Endometrial microvascular endothelial cells (primary cell): ENCODE measurements around the gene IRF9. TPM values are rescaled to one million over a fixed set of nuclear protein-coding genes. Genes with fewer than 3 reads are reported as not detected.

Experiments
- in situ Hi-C: cut with HindIII; loops from 2 replicates; pipeline ENCODE4 v1.10.0; 2017; ENCODE audit warnings: low sequenced_read_pairs, low pct_unique_long_range_greater_than_20kb; ENCODE audit errors: inconsistent ontology term
- total RNA-seq: library from RNA; depleted of rRNA; stranded (reverse); fragments of >200 nt; gene quantifications from one replicate; pipeline ENCODE4 v1.2.3, GENCODE V29; 2015; ENCODE audit errors: inconsistent ontology term

The IRF9 gene, protein sequence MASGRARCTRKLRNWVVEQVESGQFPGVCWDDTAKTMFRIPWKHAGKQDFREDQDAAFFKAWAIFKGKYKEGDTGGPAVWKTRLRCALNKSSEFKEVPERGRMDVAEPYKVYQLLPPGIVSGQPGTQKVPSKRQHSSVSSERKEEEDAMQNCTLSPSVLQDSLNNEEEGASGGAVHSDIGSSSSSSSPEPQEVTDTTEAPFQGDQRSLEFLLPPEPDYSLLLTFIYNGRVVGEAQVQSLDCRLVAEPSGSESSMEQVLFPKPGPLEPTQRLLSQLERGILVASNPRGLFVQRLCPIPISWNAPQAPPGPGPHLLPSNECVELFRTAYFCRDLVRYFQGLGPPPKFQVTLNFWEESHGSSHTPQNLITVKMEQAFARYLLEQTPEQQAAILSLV
- 45.2 TPM for total RNA-seq

DNA sequence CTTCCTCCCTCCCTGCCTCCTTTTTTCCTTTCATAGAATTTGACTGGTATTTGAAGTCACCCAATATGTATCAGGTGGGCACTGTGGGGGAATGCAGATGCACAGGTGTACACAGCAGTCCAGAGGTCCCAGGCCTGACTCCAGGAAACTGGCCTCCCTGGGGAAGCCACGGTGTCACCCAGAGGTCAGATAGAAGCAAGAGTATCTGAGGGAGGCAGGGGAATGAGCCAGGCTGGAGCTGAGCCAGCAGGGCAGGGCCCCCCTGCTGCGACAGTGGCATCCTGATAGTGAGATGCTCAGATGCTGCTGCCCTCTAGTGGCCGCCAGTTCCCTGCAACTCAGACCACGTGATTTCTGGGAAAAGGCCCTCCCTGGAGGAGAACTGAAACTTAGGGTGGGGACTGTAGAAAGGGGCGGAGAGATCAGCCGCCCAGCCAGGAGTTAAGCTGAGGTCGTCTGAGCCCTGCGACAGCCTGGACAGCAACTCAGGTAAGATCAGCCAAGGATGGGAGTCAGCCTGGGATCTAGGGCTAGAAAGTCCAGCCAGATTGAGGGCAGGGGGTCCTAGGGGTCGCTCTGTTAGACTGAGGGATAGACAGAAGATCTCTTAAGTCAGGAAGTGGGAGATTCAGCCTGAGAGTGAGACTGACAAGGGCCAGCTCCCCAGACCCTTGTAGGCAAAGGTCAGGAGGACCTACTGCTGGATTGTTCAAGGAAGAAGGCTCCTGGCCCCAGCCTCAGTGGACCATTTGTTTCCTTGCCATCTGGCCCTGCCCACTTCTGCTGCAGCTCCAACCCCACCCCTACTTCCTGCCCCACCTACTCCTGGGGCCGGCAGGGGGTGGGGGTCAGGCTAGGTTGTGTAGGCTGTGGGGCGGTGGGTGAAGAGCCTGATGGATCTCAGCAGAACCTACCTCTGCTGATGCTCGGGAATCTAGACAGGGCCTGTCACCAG lies at the start of gene IRF9:
Gene IRF9, plus strand, starts transcription at position 416 of the 955 bp plus-strand sequence. CDS start 880 bp downstream, outside the sequence.
- in situ Hi-C loops, result no loop called here

DNA sequence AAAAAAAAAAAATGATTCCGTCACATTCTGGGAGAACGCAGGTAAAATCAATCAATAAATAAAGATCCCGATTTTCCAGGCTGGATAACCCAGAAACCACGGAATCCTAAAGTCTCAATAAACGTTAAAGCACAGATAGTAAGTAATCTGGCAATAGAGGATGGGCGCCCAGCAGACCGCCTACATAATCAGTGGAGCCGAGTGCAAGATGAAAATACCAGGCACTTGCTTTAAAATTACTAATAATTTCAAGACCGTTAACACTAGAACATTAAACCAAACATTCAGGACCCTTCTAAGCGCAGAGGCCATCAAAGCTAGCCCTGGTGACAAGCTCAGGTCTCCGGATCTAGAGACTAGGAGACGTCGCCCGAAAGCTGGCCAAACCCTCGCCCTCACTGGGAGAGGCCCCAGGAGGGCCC lies 47.7 kb upstream of the IRF9 start:
- in situ Hi-C loops, result no loop called here

DNA sequence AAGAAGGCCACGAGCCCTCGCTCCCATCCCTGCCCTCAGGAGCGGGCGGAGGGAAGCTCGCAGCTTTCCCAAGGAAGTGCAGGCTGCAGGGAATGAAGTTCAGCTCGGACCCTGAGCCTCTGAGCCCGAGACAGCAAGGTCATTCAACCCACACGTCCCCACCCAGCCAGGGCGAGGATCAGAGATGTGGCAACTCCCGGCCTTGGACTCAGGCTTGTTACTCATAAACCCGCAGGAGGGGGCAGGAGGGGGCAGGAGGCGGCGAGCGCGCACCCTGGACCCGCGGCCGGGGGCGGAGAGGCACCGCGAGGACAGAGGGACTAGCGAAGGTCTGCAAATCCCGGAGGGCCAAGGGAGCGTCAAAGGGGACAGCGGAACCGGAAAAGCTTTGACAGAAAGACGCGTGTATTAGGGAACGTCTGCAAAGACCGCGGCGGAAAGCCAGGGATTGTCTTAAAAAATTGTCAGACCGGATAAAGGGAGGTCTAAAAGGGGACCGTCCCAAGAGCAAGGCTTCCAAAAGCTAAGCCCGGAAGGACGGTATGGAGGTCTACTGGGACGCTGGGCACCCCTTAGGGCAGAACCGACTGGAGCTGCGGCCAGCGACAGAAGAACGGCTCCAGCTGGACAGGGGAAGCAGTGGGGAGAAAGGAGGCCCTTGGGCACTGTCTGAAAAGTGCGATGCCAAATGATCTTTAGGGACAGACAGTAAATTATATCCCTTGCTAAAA lies 47.1 kb upstream of the IRF9 start:
- in situ Hi-C loops, result no loop called here

DNA sequence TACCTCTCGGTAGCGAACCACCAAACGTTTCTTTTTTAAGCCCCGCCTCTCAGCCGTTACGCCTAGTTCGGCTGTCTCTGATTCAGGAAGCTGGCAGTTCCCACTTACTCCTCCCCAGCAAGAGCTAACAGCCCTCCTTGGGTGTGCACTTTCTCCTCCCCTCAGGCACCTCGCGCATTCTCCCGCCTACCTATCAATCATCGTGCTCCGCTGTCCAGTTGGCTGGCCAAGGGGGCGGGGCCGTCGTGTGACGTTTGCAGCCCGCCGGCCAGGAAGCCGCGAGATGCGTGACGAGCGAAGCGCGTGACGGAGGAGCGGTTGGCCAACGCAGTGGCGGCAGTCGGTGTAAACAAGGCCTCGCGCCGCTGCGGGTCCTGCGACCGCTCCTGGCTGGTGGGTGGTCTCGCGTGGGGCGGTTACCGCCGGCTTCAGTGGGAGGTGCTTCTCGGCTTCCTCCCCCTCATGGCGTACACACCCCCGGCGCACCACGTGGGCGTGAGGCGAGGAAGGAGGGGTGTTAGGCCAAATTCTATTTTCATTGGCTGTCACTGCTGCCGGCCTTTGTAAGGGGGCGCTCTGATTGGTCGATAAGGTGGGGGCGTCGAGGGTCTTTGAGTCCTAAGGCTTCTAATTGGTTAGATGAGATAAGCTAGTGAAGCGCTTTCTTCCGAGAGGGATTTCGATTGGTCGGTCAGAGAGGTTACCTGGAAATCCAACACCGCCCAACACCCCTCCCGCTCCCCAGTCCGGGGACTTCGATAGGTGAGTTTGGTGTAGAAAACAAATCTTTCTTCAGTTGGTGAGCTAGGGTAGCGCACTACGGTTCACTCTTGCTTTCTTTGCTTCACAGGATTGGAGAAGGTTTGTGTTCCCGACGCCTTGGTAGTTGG lies 46.3 kb upstream of the IRF9 start, which contains the start of the genes DCAF11 and NRL:
Gene DCAF11, plus strand, starts transcription at position 246 of the 890 bp plus-strand sequence. CDS start 818 bp downstream, outside the sequence.
Gene NRL, minus strand, starts transcription at position 418 of the 890 bp plus-strand sequence. CDS start 32,101 bp downstream, outside the sequence.
- in situ Hi-C loops, result no loop called here

DNA sequence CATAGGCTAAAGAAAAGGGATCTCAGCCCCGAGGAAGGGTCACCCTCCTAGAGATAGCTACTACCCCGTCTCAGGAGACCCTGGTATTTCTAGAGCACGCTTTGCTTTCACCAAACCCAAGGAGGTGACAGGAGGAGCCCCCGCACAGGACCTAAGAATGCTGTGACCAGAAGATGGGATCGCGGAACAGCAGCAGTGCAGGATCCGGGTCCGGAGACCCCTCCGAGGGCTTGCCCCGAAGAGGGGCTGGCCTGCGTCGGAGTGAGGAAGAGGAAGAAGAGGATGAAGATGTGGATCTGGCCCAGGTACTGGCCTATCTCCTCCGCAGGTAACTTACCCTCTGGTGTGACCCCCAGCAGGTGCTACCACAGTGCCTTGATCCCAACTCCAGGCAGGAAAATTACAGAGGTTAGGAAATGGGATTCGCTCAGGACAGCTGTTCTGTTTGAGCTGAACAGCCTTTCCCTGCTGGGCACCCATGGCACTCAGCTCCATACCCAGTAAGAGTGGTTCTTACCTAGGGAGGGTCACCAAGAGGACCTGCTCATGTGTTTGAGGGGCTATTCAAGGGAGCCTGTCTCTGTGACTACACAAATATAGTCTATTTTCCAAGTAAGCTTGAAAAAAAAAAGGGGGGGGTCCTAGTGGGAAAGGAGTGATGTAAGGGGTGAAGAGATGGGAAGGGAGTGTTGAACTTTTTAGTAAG lies 45.5 kb upstream of the IRF9 start:
- in situ Hi-C loops, result no loop called here

DNA sequence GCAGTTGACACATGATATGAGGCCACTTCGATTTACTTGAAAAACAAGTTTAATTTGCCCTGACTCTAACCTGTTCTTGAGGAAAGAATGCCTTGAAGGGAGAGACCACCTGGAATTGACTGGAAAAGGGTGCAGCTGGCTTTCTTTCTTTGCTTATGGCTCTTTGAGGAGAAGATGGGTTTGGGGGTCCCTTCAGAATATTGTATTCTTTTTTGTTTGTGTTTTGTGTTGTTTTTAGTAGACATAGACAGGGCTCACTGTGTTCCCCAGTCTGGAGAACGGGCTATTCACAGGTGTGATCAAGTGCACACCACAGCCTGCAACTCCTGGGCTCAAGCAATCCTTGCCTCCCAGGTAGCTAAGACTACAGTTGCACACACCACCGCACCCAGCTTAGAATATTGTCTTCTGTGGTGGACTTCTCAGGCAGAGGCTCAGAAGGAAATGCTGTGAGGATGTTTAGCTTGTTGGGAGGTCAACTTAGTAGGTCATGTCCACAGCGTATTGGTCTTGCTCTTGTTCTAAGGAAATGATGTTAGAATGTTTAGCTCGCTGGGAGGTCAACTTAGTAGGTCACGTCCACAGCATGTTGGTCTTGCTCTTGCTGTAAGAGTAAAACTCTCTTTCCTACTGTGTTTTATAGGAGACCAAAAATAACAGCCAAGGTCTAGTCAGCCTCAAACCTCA lies 44.8 kb upstream of the IRF9 start:
- in situ Hi-C loops, result no loop called here

DNA sequence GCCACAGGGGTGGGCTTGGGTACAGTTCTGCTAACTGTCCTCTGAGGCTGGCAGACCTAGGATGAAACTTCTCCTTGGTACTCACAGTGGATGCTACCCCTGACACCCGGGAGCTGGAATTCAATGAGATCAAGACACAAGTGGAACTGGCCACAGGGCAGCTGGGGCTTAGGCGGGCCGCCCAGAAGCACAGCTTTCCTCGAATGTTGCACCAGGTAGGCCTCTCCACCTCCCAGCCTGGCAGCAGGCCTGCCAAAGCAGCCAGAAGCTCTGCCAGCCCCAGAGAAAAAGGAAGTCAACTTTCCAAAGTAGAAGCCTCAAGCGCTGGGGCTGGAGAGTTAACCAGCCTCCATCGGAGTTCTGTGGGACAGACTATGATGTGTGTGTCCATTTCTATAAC lies 43.9 kb upstream of the IRF9 start:
- in situ Hi-C loops, result no loop called here

DNA sequence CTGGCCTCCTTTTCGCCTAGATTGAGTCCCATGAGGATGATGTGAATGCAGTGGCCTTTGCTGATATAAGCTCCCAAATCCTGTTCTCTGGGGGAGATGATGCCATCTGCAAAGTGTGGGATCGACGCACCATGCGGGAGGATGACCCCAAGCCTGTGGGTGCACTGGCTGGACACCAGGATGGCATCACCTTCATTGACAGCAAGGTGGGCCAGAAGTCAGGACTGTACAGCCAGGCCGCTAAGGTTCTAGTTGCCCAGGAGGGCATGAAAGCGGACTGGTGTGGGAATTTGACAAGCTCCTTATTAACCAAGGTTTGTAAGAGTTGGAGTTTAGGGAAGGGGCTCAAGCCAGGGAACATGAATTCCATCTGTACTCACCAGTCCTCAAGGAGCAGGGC lies 41.4 kb upstream of the IRF9 start:
- in situ Hi-C loops, result no loop called here

DNA sequence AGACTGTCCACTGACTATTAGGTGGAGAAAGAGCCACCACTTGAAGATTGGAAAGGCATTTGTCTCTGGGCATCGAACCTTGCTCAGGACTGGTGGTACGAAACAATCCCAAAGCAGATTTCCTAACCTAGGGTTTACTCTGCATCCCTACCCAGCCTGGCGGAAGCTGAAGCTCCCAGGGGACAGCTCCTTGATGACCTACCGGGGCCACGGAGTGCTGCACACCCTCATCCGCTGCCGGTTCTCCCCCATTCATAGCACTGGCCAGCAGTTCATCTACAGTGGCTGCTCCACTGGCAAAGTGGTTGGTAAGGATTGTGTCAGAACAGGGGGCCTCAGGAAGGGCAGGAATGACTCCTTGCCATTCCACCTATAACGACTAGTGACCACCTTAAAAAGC lies 39.9 kb upstream of the IRF9 start:
- in situ Hi-C loops, result no loop called here

DNA sequence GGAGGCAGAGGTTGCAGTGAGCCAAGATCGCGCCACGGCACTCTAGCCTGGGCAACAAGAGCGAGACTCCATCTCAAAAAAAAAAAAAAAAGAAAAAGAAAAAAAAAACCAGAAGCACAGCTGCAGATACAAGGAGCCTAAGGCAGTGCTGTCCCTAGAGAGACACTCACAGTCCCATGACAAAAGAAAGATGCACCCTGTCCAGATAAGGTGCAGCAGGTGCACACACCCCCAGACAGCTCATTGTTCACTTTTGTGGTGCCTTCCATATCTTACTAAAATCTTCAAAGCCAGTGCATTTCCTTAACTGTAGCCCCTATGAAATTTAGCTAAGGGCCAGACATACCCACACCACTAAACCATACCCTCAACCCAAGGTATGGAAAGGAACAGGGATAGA lies 38.6 kb upstream of the IRF9 start:
- in situ Hi-C loops, result no loop called here

DNA sequence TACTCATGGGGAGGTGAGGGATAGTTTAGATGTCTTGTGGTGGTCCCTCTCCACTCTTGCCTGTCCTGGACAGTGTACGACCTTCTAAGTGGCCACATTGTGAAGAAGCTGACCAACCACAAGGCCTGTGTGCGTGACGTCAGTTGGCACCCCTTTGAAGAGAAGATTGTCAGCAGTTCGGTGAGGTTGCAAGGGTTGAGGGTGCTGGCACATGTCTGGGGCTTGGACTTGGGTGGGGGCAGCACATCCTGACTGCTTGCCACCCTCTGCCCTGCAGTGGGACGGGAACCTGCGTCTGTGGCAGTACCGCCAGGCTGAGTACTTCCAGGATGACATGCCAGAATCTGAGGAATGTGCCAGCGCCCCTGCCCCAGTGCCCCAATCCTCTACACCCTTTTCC lies 38.2 kb upstream of the IRF9 start:
- in situ Hi-C loops, result no loop called here

DNA sequence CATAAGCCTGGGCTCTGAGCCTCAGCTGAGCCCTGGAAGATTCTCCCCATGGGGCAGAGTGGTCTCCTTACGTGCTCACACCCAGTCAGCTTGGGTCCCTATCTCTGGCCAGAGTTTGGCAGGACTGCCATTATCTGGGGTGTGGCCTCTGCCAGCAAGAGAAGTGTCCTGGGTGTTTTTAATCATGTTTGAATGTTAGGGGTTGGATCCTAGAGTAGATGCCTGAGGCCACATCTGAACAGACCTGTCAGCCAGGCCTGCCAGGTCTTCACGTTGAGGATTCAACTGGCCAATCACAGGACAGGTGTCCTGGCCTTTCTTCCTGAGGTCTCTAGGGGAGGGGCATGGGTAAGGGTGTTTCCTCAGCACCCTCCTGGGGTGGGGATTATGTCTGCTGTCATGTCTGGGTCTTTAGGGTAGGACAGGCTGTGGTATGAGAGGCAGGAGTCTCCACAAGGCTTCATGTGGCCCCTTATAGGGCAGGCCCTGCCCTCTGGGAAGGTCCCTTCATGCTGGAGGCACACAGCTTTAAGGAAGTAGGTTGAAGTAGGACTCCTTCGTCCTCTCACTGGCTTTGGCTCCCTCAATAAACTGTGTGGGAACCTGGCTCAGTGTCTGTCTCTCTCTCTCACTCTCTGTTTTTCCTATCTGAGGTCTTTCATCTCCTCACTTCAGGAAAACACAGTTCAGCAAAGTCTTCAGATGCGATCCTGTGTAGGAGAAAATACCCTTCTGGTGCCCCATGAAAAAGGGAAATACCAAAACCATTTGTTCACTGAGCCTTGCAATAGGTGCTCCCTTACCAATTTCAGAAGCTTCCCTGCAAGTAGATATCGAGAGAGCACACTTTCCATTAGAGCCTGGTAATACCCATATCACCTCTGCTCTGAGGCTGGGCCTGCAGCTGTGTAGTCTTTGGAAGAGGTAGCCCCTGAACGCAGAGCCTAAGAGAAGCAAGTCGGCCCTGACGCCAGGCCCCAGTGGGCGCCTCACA lies 37.3 kb upstream of the IRF9 start:
- in situ Hi-C loops, result no loop called here

DNA sequence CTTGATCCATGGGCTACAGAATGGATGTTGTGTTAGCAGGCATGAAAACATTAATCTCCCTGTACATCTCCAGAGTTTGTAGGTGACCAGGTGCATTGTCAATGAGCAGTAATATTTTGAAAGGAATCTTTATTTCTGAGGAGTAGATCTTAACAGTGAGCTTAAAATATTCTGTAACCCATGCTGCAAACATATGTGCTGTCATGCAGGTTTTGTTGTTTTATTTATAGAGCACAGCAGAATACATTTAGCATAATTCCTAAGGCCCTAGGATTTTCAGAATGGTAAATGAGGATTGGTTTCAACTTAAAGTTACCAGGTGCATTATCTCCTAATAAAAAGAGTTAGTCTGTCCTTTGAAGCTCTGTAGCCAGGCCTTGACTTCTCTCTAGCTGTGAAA lies 34.1 kb upstream of the IRF9 start:
- in situ Hi-C loops, result no loop called here

DNA sequence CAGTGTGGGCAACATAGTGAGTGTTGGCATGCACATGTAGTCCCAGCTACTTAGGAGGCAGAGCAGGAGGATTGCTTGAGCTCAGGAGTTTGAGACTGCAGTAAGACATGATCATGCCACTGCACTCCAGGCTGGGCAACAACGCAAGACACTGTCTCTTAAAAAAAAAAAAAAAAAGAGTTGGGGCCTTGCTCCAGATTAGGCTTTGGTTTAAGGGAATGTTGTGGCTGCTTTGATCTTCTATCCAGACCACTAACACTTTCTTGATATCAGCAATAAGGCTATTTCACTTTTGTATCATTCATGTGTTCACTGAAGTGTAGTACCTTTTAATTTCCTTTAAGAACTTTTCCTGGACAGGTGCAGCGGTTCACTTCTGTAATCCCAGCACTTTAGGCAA lies 33.4 kb upstream of the IRF9 start:
- in situ Hi-C loops, result no loop called here

DNA sequence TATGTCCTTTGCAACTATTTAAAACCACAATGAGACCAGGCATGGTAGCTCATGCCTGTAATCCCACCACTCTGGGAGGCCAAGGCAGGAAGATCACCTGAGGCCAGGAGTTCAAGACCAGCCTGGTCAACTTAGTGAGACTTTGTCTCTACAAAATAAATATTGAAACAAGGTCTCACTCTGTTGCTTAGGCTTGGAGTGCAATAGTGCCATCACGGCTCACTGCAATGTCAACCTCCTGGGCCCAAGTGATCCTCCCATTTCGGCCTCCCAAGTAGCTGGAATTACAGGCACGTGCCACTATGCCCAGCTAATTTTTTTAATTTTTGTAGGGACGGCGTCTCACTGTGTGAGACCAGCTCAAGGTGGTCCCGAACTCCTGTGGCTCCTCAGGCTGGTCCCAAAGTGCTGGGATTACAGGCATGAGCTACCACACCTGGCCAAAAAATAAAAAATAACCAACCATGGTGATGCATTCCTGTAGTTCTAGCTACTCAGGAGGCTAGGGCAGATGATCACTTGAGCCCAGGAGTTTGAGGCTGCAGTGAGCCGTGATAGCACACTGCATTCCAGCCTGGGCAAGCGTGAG lies 31.6 kb upstream of the IRF9 start:
- in situ Hi-C loops, result no loop called here

DNA sequence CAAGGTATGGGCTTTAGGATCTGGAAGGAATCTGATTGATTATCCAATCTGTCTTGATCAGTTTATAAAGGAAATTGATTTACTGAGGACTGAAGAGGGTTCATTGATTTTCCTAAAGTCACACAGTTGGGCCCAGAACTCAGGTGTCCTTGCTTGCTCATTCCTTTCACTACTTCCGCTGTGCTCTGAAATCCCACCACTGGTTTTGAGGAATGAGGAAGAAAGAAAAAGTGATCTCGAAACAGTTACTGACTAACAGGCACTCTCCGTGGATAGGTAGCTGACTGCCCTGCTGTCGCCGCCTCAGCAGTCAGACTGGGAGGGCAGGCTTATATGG lies 30.7 kb upstream of the IRF9 start, which contains the start of gene FITM1:
Gene FITM1, plus strand, starts transcription at position 280 of the 337 bp plus-strand sequence. CDS start 905 bp downstream, outside the sequence.
- in situ Hi-C loops, result no loop called here
